Osteocyte (in vitro differentiated cells): Measurements from ENCODE around the gene CES4A. TPM values are rescaled to one million over a fixed set of nuclear protein-coding genes. Genes with fewer than 3 reads are reported as not detected.

Source experiments
- DNase-seq: peaks from one replicate; pipeline ENCODE4 v3.0.0; 2021; ENCODE audit warnings: mixed read lengths; ENCODE audit not compliant: unreplicated experiment; ENCODE audit errors: extremely low spot score
- H3K27ac Mint-ChIP-seq: one replicate; pipeline ENCODE4 v1.8.0; 2021; ENCODE audit warnings: mild to moderate bottlenecking, mixed read lengths; ENCODE audit not compliant: unreplicated experiment
- H3K27me3 Mint-ChIP-seq: one replicate; pipeline ENCODE4 v1.8.0; 2021; ENCODE audit warnings: mixed read lengths; ENCODE audit not compliant: unreplicated experiment
- H3K36me3 Mint-ChIP-seq: one replicate; pipeline ENCODE4 v1.8.0; 2021; ENCODE audit warnings: mixed read lengths; ENCODE audit not compliant: unreplicated experiment
- H3K4me1 Mint-ChIP-seq: one replicate; pipeline ENCODE4 v1.8.0; 2021; ENCODE audit warnings: mixed read lengths; ENCODE audit not compliant: unreplicated experiment
- H3K4me3 Mint-ChIP-seq: one replicate; pipeline ENCODE4 v1.8.0; 2021; ENCODE audit warnings: mild to moderate bottlenecking, moderate library complexity, mixed read lengths; ENCODE audit not compliant: unreplicated experiment
- H3K9me3 Mint-ChIP-seq: one replicate; pipeline ENCODE4 v1.8.0; 2021; ENCODE audit warnings: mixed read lengths; ENCODE audit not compliant: unreplicated experiment
- CTCF ChIP-seq: fragments of 200-600 bp; sonication (generic); IDR thresholded peaks from 2 replicates; pipeline ENCODE4 v1.5.0; 2021; ENCODE audit warnings: antibody characterized with exemption, mild to moderate bottlenecking, moderate library complexity
- total RNA-seq: library from RNA; stranded (reverse); gene quantifications from 2 replicates; pipeline ENCODE4 v1.2.1, GENCODE V29; 2021

CES4A gene
- total RNA-seq, 1 donor from 2014 or later, result 3.8 TPM

GRCh38 chr16:66958857-66959703 lies 29.3 kb upstream of the CES4A start:
- no peak for TF ChIP-seq CTCF
- Mint-ChIP-seq H3K27me3 (peaks cover 20% of the 10 kb centered on the region), H3K9me3 (no peaks in the 10 kb centered on the region), H3K36me3 (no peaks in the 10 kb centered on the region), H3K4me3 (no peak overlapping the region), H3K27ac (no peak overlapping the region), H3K4me1 (no peaks in the 10 kb centered on the region)
- DNase-seq, result no peak

DNA sequence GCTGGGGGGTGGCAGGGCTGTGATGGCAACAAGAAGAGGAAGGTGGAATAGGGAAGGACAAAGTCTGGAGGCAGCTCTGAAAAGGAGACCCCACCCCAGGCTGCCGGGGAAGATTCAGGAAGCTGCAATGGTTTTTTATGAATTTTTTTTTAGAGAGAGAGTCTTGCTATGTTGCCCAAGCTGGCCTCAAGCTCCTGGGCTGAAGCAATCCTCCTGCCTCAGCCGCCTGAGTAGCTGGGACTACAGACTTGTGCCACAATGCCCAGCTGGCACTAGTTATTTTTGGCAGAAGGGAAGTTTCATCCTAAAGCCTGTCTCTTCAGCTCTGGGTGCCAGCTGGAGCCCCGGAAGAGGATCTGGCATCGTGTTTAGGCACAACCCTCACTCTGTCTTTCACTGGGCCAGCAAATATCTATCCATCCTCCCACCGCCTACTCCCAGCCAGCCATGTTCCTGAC lies 28.7 kb upstream of the CES4A start:
- no peak for DNase-seq
- H3K4me3 Mint-ChIP-seq, result no peak overlapping the region
- H3K27me3 Mint-ChIP-seq, result peaks cover 23% of the 10 kb centered on the region
- no peaks in the 10 kb centered on the region for H3K9me3 Mint-ChIP-seq
- no peaks in the 10 kb centered on the region for H3K4me1 Mint-ChIP-seq
- no peak for TF ChIP-seq CTCF
- H3K36me3 Mint-ChIP-seq, result no peaks in the 10 kb centered on the region
- H3K27ac Mint-ChIP-seq, result no peak overlapping the region

GRCh38 chr16:66960270-66960669 lies 28.1 kb upstream of the CES4A start:
- Mint-ChIP-seq H3K4me3 (no peak overlapping the region), H3K36me3 (no peaks in the 10 kb centered on the region), H3K27ac (no peak overlapping the region), H3K4me1 (no peaks in the 10 kb centered on the region), H3K27me3 (peaks cover 28% of the 10 kb centered on the region), H3K9me3 (no peaks in the 10 kb centered on the region)
- TF ChIP-seq CTCF, result no peak
- no peak for DNase-seq

- H3K27me3 Mint-ChIP-seq, result peaks cover 32% of the 10 kb centered on the region
- H3K27ac Mint-ChIP-seq, result no peak within 1 kb of the TSS
- no peaks in the 10 kb centered on the region for H3K36me3 Mint-ChIP-seq
- no peak within 1 kb of the TSS for H3K4me3 Mint-ChIP-seq
- TF ChIP-seq CTCF, result peak; percentile 72
- no peaks in the 10 kb centered on the region for H3K9me3 Mint-ChIP-seq
- no peaks in the 10 kb centered on the region for H3K4me1 Mint-ChIP-seq
- no peak for DNase-seq
These were observed 27.2 kb upstream of the CES4A start, which contains the start of gene CES3 for GRCh38 chr16:66961065-66961744. TSS of gene CES3 (plus strand) at chr16:66961266. CDS start at chr16:66961308, 42 bp downstream.

- no peak overlapping the region for H3K4me3 Mint-ChIP-seq
- DNase-seq, result no peak
- no peak for TF ChIP-seq CTCF
These were observed 26.5 kb upstream of the CES4A start for GRCh38 chr16:66961914-66962313.

More at GRCh38 chr16:66961914-66962313, 26.5 kb upstream of the CES4A start:
- H3K4me1 Mint-ChIP-seq, result no peaks in the 10 kb centered on the region
- no peaks in the 10 kb centered on the region for H3K36me3 Mint-ChIP-seq
- H3K27me3 Mint-ChIP-seq, result peaks cover 38% of the 10 kb centered on the region
- H3K9me3 Mint-ChIP-seq, result no peaks in the 10 kb centered on the region
- no peak overlapping the region for H3K27ac Mint-ChIP-seq
